GM19468 (cell line): ENCODE results near the gene TPCN1.

ENCODE experiments used
- ATAC-seq: cut with Tn5 transposase; IDR thresholded peaks from one replicate; pipeline ENCODE4 v1.9.1; 2021; ENCODE audit warnings: mild to moderate bottlenecking, moderate library complexity, moderate number of reproducible peaks; ENCODE audit not compliant: unreplicated experiment; ENCODE audit errors: extremely low read depth

Gene TPCN1

GRCh38 chr12:113276946-113277500 lies 55.8 kb downstream of the TPCN1 start:
- ATAC-seq = no peak

- no peak for ATAC-seq
Observed at GRCh38 chr12:113277511-113277910, 56.2 kb downstream of the TPCN1 start.

- no peak for ATAC-seq
Observed at GRCh38 chr12:113278141-113278540, 56.9 kb downstream of the TPCN1 start.

GRCh38 chr12:113278633-113279032 lies 57.4 kb downstream of the TPCN1 start:
- no peak for ATAC-seq

GRCh38 chr12:113284751-113285150 lies 63.5 kb downstream of the TPCN1 start:
- no peak for ATAC-seq

- no peak for ATAC-seq
Observed at GRCh38 chr12:113285679-113286610, 64.7 kb downstream of the TPCN1 start.

GRCh38 chr12:113286712-113287111 lies 65.4 kb downstream of the TPCN1 start:
- no peak for ATAC-seq

- ATAC-seq = no peak
Observed at GRCh38 chr12:113287146-113287898, 66.1 kb downstream of the TPCN1 start.

- ATAC-seq = no peak
Observed at GRCh38 chr12:113287899-113288282, 66.6 kb downstream of the TPCN1 start.

- ATAC-seq = no peak
Observed at GRCh38 chr12:113289361-113289760, 68.1 kb downstream of the TPCN1 start.

GRCh38 chr12:113290506-113290905 lies 69.2 kb downstream of the TPCN1 start:
- no peak for ATAC-seq

GRCh38 chr12:113291586-113291985 lies 70.3 kb downstream of the TPCN1 start:
- ATAC-seq = no peak

GRCh38 chr12:113292091-113292490 lies 70.8 kb downstream of the TPCN1 start:
- ATAC-seq = no peak

- ATAC-seq = no peak
Observed at GRCh38 chr12:113292547-113292946, 71.3 kb downstream of the TPCN1 start.

- ATAC-seq = no peak
Observed at GRCh38 chr12:113293100-113293499, 71.8 kb downstream of the TPCN1 start.

- no peak for ATAC-seq
Observed at GRCh38 chr12:113295886-113296556, 74.8 kb downstream of the TPCN1 start.

- no peak for ATAC-seq
Observed at GRCh38 chr12:113296557-113297213, 75.4 kb downstream of the TPCN1 start.

- no peak for ATAC-seq
Observed at GRCh38 chr12:113297214-113297587, 75.9 kb downstream of the TPCN1 start.

- no peak for ATAC-seq
Observed at GRCh38 chr12:113297621-113298471, 76.6 kb downstream of the TPCN1 start.
